ENCODE measurements around the gene SLC12A8. TPM values are rescaled to one million over a fixed set of nuclear protein-coding genes. Genes with fewer than 3 reads are reported as not detected.

Gene SLC12A8
- total and polyA plus RNA-seq, 2 donors (not counting 1 experiment from before 2014, with no cell fraction given) = 15.1 to 19.5 TPM

- TF ChIP-seq EZH2 (IDR thresholded peaks at IDR 0.05; ENCODE audit: low read length, missing control alignments) = no peak
- TF ChIP-seq CTCF (conservative IDR thresholded peaks at IDR 0.05 in 1 of 2, IDR thresholded peaks at IDR 0.05 in 1 of 2; ENCODE audit: low read depth in 1 of 2, low read length in 2 of 2) = no peak
- H3K4me1 ChIP-seq (ENCODE audit: control insufficient read depth, extremely low read depth, insufficient read depth, low read length) = peaks cover 3% of the 10 kb centered on the region
- H4K20me1 ChIP-seq (ENCODE audit: control insufficient read depth, extremely low read depth, insufficient read depth, low read length) = no peaks in the 10 kb centered on the region
- no peak for DNase-seq (ENCODE audit: low read depth in 2 of 2)
- no peak overlapping the region for H3K9ac ChIP-seq (ENCODE audit: insufficient read depth, low read length)
- H3K27me3 ChIP-seq (ENCODE audit: control insufficient read depth, insufficient read depth, low read length) = no peaks in the 10 kb centered on the region
- H2AFZ ChIP-seq (ENCODE audit: low read length) = no peak overlapping the region
- H3K4me3 ChIP-seq (replicated peaks in 1 of 4; ENCODE audit: control extremely low read depth in 1 of 4, insufficient read depth in 1 of 4, low read depth in 3 of 4, low read length in 4 of 4) = no peak overlapping the region
- no peaks in the 10 kb centered on the region for H3K79me2 ChIP-seq (ENCODE audit: control insufficient read depth, insufficient read depth, low read length)
- no peaks in the 10 kb centered on the region for H3K36me3 ChIP-seq (ENCODE audit: control insufficient read depth, insufficient read depth, low read length)
- no peaks in the 10 kb centered on the region for H3K9me3 ChIP-seq (ENCODE audit: control insufficient read depth, insufficient read depth, low read depth, low read length)
- no peak overlapping the region for H3K4me2 ChIP-seq (ENCODE audit: extremely low read depth, insufficient read depth, low read length)
- H3K27ac ChIP-seq (ENCODE audit: insufficient read depth, low read length) = no peak overlapping the region
Observed at GRCh38 chr3:125069452-125069851, 143.1 kb downstream of the SLC12A8 start.

GRCh38 chr3:125068265-125068664 is 144.3 kb downstream of the SLC12A8 start:
- Histone ChIP-seq H3K9ac (ENCODE audit: insufficient read depth, low read length) (no peak overlapping the region), H3K4me2 (ENCODE audit: extremely low read depth, insufficient read depth, low read length) (no peak overlapping the region), H3K4me3 (replicated peaks in 1 of 4; ENCODE audit: control extremely low read depth in 1 of 4, insufficient read depth in 1 of 4, low read depth in 3 of 4, low read length in 4 of 4) (no peak overlapping the region), H3K27ac (ENCODE audit: insufficient read depth, low read length) (no peak overlapping the region), H3K27me3 (ENCODE audit: control insufficient read depth, insufficient read depth, low read length) (no peaks in the 10 kb centered on the region), H4K20me1 (ENCODE audit: control insufficient read depth, extremely low read depth, insufficient read depth, low read length) (no peaks in the 10 kb centered on the region), H3K4me1 (ENCODE audit: control insufficient read depth, extremely low read depth, insufficient read depth, low read length) (peaks cover 8% of the 10 kb centered on the region), H3K9me3 (ENCODE audit: control insufficient read depth, insufficient read depth, low read depth, low read length) (no peaks in the 10 kb centered on the region), H3K36me3 (ENCODE audit: control insufficient read depth, insufficient read depth, low read length) (no peaks in the 10 kb centered on the region), H3K79me2 (ENCODE audit: control insufficient read depth, insufficient read depth, low read length) (no peaks in the 10 kb centered on the region), H2AFZ (ENCODE audit: low read length) (no peak overlapping the region)
- no peak for TF ChIP-seq CTCF (conservative IDR thresholded peaks at IDR 0.05 in 1 of 2, IDR thresholded peaks at IDR 0.05 in 1 of 2; ENCODE audit: low read depth in 1 of 2, low read length in 2 of 2)
- no peak for DNase-seq (ENCODE audit: low read depth in 2 of 2)

- DNase-seq (ENCODE audit: low read depth in 2 of 2) = peak in 1 of 2 donors; percentile 69
- Histone ChIP-seq H3K36me3 (ENCODE audit: control insufficient read depth, insufficient read depth, low read length) (no peaks in the 10 kb centered on the region), H3K4me1 (ENCODE audit: control insufficient read depth, extremely low read depth, insufficient read depth, low read length) (peaks cover 16% of the 10 kb centered on the region), H3K4me2 (ENCODE audit: extremely low read depth, insufficient read depth, low read length) (no peak overlapping the region), H3K27ac (ENCODE audit: insufficient read depth, low read length) (no peak overlapping the region), H3K9ac (ENCODE audit: insufficient read depth, low read length) (no peak overlapping the region), H3K9me3 (ENCODE audit: control insufficient read depth, insufficient read depth, low read depth, low read length) (no peaks in the 10 kb centered on the region), H3K27me3 (ENCODE audit: control insufficient read depth, insufficient read depth, low read length) (no peaks in the 10 kb centered on the region), H4K20me1 (ENCODE audit: control insufficient read depth, extremely low read depth, insufficient read depth, low read length) (no peaks in the 10 kb centered on the region), H3K79me2 (ENCODE audit: control insufficient read depth, insufficient read depth, low read length) (no peaks in the 10 kb centered on the region), H3K4me3 (replicated peaks in 1 of 4; ENCODE audit: control extremely low read depth in 1 of 4, insufficient read depth in 1 of 4, low read depth in 3 of 4, low read length in 4 of 4) (no peak overlapping the region), H2AFZ (ENCODE audit: low read length) (no peak overlapping the region)
- TF ChIP-seq CTCF (conservative IDR thresholded peaks at IDR 0.05 in 1 of 2, IDR thresholded peaks at IDR 0.05 in 1 of 2; ENCODE audit: low read depth in 1 of 2, low read length in 2 of 2) (no peak), EZH2 (IDR thresholded peaks at IDR 0.05; ENCODE audit: low read length, missing control alignments) (no peak)
Observed at GRCh38 chr3:125067225-125067624, 145.3 kb downstream of the SLC12A8 start.
